GM23338 (cell line): ENCODE results near the gene KIAA1549.
"Not testable (repeated sequence)": the region's sequence is repeated elsewhere in the genome, so short reads cannot be mapped to it uniquely, and the experiment has no call there.

Source experiments
- EZH2 ChIP-seq: fragments of 200-600 bp; sonication (generic); IDR thresholded peaks from one replicate; pipeline ENCODE4 v1.8.0; 2017; ENCODE audit warnings: antibody characterized with exemption, mild to moderate bottlenecking, low read depth; ENCODE audit not compliant: unreplicated experiment
- EZH2phosphoT487 ChIP-seq: fragments of 200-600 bp; sonication (generic); IDR thresholded peaks from one replicate; pipeline ENCODE4 v1.8.1; 2018; ENCODE audit warnings: antibody characterized with exemption; ENCODE audit not compliant: unreplicated experiment
- POLR2AphosphoS5 ChIP-seq: IDR thresholded peaks from 2 replicates; pipeline ENCODE4 v1.6.1; 2016; ENCODE audit warnings: antibody characterized with exemption, low read depth
- STAT1 ChIP-seq: IDR thresholded peaks from one replicate; pipeline ENCODE4 v1.6.1; 2016; ENCODE audit warnings: antibody characterized with exemption; ENCODE audit not compliant: unreplicated experiment
- ZNF331 ChIP-seq: fragments of 250-450 bp; sonication (Bioruptor Pico); IDR thresholded peaks from 2 replicates; pipeline ENCODE4 v1.5.0; 2020; ENCODE audit warnings: low read depth, mild to moderate bottlenecking, moderate library complexity
- TF ChIP-seq, protein P1 (sequence below), 2 experiments: fragments of 200-600 bp in 1 of 2; sonication (generic) in 1 of 2; conservative IDR thresholded peaks; 2 replicates each; pipeline versions ENCODE4 v1.5.1 to v1.6.1; 2016 to 2017; ENCODE audit warnings: antibody characterized with exemption in 2 of 2, low read depth in 2 of 2, mild to moderate bottlenecking in 2 of 2, moderate library complexity in 1 of 2
- TF ChIP-seq, protein P2 (sequence below): IDR thresholded peaks from one replicate; pipeline ENCODE4 v1.6.1; 2018; ENCODE audit warnings: antibody characterized with exemption; ENCODE audit not compliant: unreplicated experiment

DNA sequence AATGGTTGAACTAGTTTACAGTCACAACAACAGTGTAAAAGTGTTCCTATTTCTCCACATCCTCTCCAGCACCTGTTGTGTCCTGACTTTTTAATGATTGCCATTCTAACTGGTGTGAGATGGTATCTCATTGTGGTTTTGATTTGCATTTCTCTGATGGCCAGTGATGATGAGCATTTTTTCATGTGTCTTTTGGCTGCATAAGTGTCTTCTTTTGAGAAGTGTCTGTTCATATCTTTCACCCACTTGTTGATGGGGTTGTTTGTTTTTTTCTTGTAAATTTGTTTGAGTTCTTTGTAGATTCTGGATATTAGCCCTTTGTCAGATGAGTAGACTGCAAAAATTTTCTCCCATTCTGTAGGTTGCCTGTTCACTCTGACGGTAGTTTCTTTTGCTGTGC lies 40.6 kb downstream of the KIAA1549 start:
- not testable (repeated sequence) for TF ChIP-seq POLR2AphosphoS5; ZNF331 (CRISPR knock-in tag); EZH2; STAT1; EZH2phosphoT487
- TF ChIP-seq, protein P1, sequence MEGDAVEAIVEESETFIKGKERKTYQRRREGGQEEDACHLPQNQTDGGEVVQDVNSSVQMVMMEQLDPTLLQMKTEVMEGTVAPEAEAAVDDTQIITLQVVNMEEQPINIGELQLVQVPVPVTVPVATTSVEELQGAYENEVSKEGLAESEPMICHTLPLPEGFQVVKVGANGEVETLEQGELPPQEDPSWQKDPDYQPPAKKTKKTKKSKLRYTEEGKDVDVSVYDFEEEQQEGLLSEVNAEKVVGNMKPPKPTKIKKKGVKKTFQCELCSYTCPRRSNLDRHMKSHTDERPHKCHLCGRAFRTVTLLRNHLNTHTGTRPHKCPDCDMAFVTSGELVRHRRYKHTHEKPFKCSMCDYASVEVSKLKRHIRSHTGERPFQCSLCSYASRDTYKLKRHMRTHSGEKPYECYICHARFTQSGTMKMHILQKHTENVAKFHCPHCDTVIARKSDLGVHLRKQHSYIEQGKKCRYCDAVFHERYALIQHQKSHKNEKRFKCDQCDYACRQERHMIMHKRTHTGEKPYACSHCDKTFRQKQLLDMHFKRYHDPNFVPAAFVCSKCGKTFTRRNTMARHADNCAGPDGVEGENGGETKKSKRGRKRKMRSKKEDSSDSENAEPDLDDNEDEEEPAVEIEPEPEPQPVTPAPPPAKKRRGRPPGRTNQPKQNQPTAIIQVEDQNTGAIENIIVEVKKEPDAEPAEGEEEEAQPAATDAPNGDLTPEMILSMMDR (conservative IDR thresholded peaks at IDR 0.05; ENCODE audit: low read depth in 2 of 2) = not testable (repeated sequence)
- TF ChIP-seq, protein P2, sequence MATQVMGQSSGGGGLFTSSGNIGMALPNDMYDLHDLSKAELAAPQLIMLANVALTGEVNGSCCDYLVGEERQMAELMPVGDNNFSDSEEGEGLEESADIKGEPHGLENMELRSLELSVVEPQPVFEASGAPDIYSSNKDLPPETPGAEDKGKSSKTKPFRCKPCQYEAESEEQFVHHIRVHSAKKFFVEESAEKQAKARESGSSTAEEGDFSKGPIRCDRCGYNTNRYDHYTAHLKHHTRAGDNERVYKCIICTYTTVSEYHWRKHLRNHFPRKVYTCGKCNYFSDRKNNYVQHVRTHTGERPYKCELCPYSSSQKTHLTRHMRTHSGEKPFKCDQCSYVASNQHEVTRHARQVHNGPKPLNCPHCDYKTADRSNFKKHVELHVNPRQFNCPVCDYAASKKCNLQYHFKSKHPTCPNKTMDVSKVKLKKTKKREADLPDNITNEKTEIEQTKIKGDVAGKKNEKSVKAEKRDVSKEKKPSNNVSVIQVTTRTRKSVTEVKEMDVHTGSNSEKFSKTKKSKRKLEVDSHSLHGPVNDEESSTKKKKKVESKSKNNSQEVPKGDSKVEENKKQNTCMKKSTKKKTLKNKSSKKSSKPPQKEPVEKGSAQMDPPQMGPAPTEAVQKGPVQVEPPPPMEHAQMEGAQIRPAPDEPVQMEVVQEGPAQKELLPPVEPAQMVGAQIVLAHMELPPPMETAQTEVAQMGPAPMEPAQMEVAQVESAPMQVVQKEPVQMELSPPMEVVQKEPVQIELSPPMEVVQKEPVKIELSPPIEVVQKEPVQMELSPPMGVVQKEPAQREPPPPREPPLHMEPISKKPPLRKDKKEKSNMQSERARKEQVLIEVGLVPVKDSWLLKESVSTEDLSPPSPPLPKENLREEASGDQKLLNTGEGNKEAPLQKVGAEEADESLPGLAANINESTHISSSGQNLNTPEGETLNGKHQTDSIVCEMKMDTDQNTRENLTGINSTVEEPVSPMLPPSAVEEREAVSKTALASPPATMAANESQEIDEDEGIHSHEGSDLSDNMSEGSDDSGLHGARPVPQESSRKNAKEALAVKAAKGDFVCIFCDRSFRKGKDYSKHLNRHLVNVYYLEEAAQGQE = not testable (repeated sequence)
